A673 (cell line): ENCODE measurements around the gene GGT5.

Experiments used
- CTCF ChIP-seq: fragments of 300-800, 200-600 bp; sonication (generic); conservative IDR thresholded peaks from 2 replicates; pipeline ENCODE4 v1.5.1; 2017; ENCODE audit warnings: low read depth, mild to moderate bottlenecking, antibody characterized with exemption, low read length, moderate library complexity, mixed read lengths
- EZH2 ChIP-seq: fragments of 200-600 bp; sonication (generic); IDR thresholded peaks from 2 replicates; pipeline ENCODE4 v1.6.1; 2017; ENCODE audit warnings: borderline replicate concordance, low read depth, mild to moderate bottlenecking, mixed read lengths, antibody characterized with exemption, low read length; ENCODE audit not compliant: poor library complexity, severe bottlenecking

- TF ChIP-seq EZH2 (no peak), CTCF (no peak)
Measured at GRCh38 chr22:24198682-24199052, 46.2 kb downstream of the GGT5 start.
